ENCODE results near the gene WEE1. TPM values are rescaled to one million over a fixed set of nuclear protein-coding genes. Genes with fewer than 3 reads are reported as not detected.
"Not testable (repeated sequence)": the region's sequence is repeated elsewhere in the genome, so short reads cannot be mapped to it uniquely, and the experiment has no call there.

WEE1 gene
- total RNA-seq, 1 experiment from 2014 or later: 54.9 TPM

DNA sequence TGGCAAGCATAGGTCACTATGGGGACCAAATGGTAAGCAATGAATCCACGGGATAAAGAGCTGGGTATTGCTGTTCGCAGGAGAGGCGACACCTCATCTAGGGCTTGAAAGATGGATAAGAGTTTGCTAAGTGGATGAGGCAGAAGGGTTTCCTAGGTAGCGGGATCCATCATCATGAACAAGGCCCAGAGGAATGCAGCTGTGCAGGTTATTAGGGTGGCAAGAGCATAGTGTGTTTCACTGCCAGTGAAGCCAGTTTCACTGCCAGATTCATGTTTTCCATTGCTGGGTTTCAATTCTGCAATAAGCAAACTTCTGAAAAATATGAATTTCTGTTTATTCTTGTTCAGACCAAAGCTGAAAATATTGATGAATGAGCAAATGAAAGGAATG, 27.2 kb downstream of the WEE1 start:
- intact Hi-C loops (cut with micrococcal nuclease; ENCODE audit: unreplicated experiment): no loop called here
- Histone ChIP-seq H3K4me3 (ENCODE audit: low read depth, low read length, poor library complexity, severe bottlenecking) (no peak overlapping the region), H3K4me1 (ENCODE audit: insufficient read depth, low read length, poor library complexity, severe bottlenecking) (peaks cover 7% of the 10 kb centered on the region), H3K27ac (ENCODE audit: low read depth, low read length, poor library complexity, severe bottlenecking) (no peak overlapping the region), H3K9me3 (ENCODE audit: low read depth, low read length, poor library complexity, severe bottlenecking) (no peaks in the 10 kb centered on the region), H3K36me3 (ENCODE audit: insufficient read depth, low read length, poor library complexity, severe bottlenecking) (no peaks in the 10 kb centered on the region), H3K27me3 (replicated peaks; ENCODE audit: insufficient read depth, low read depth, low read length, poor library complexity) (no peaks in the 10 kb centered on the region)
- POLR2A ChIA-PET (ENCODE audit: low non-redundant PET): interaction anchor here (0.6 kb wide), 2 partner anchors 158 to 382 kb away, joined by 3 read pairs; no protein-coding TSS in a partner anchor
- BruUV-seq (replicated peaks): no TSS peak
- CTCF ChIA-PET: interaction anchor here (0.8 to 1.1 kb wide), 2 partner anchors 13 to 148 kb away, joined by 3 to 6 read pairs; no protein-coding TSS in a partner anchor
- DNase-seq (ENCODE audit: low spot score): no peak
- TF ChIP-seq, protein P1, sequence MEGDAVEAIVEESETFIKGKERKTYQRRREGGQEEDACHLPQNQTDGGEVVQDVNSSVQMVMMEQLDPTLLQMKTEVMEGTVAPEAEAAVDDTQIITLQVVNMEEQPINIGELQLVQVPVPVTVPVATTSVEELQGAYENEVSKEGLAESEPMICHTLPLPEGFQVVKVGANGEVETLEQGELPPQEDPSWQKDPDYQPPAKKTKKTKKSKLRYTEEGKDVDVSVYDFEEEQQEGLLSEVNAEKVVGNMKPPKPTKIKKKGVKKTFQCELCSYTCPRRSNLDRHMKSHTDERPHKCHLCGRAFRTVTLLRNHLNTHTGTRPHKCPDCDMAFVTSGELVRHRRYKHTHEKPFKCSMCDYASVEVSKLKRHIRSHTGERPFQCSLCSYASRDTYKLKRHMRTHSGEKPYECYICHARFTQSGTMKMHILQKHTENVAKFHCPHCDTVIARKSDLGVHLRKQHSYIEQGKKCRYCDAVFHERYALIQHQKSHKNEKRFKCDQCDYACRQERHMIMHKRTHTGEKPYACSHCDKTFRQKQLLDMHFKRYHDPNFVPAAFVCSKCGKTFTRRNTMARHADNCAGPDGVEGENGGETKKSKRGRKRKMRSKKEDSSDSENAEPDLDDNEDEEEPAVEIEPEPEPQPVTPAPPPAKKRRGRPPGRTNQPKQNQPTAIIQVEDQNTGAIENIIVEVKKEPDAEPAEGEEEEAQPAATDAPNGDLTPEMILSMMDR (conservative IDR thresholded peaks at IDR 0.05; ENCODE audit: low read depth, low read length): no peak
- TF ChIP-seq EZH2 (IDR thresholded peaks at IDR 0.05; ENCODE audit: borderline replicate concordance, low read depth, low read length, poor library complexity, severe bottlenecking): no peak

DNA sequence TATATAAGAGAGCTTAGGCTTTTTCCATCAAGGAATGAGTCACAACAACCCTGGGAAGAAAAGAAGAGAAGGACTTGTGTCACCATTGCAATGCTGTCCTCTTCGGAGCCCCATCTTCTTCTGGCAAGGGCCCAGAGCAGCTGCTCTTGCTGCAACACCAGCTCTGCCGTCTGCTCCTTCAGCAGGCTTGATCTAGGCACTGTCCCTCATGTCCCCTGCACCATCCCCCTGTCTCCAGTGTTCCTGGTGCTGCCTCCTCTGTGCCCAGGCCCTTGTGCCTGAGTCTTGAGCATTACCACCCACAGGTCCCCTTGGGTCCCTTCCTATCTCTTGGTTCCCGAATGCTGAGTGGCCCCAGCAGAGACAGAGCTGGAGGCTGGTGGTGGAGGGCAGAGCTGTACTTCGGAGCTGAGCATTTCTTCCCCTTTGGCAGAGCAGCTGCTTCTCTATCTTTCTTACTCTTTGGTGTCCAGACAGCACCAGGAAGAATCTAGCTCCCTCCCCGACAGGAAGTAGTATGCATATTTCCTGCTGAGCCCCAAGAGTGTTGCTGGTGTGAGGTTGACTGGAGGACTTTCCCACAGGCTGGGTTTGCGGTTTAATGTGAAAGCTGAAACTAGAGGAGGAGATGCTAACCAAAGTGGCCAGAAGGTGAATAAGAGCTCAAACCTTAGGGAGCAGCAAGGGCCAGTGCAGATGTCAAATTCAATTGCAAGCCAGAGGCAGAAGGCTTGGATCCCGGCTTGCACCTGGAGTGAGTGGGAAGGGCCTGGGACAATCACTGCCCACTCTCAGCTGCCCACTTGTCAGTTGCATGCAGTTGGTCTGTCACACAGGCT, 27.8 kb downstream of the WEE1 start:
- Histone ChIP-seq H3K27me3 (replicated peaks; ENCODE audit: insufficient read depth, low read depth, low read length, poor library complexity) (no peaks in the 10 kb centered on the region), H3K27ac (ENCODE audit: low read depth, low read length, poor library complexity, severe bottlenecking) (peak overlapping the region; percentile 66), H3K9me3 (ENCODE audit: low read depth, low read length, poor library complexity, severe bottlenecking) (no peaks in the 10 kb centered on the region), H3K36me3 (ENCODE audit: insufficient read depth, low read length, poor library complexity, severe bottlenecking) (no peaks in the 10 kb centered on the region), H3K4me1 (ENCODE audit: insufficient read depth, low read length, poor library complexity, severe bottlenecking) (peaks cover 7% of the 10 kb centered on the region), H3K4me3 (ENCODE audit: low read depth, low read length, poor library complexity, severe bottlenecking) (peak overlapping the region; percentile 14)
- intact Hi-C loops (cut with micrococcal nuclease; ENCODE audit: unreplicated experiment): no loop called here
- ChIA-PET POLR2A (ENCODE audit: low non-redundant PET) (interaction anchor here (0.6 kb wide), 2 partner anchors 159 to 381 kb away, joined by 3 read pairs; no protein-coding TSS in a partner anchor), CTCF (interaction anchor here (0.8 to 1.1 kb wide), 2 partner anchors 12 to 147 kb away, joined by 3 to 6 read pairs; no protein-coding TSS in a partner anchor)
- TF ChIP-seq, protein P1 (conservative IDR thresholded peaks at IDR 0.05; ENCODE audit: low read depth, low read length): no peak
- no peak for TF ChIP-seq EZH2 (IDR thresholded peaks at IDR 0.05; ENCODE audit: borderline replicate concordance, low read depth, low read length, poor library complexity, severe bottlenecking)
- DNase-seq (ENCODE audit: low spot score): peak; percentile 76
- BruUV-seq (replicated peaks): no TSS peak

DNA sequence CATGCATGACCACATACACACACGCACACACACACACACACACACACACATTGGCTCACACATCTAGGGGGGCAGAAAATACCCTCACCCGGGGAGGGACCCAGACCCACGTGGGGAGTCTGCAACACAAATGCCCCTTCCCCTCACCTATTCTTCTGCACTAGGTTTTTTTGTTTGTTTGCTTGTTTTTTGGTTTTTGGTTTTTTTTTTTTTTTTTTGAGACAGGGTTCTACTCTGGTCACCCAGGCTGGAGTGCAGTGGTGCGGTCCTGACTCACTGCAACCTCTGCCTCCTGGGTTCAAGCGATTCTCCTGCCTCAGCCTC, 28.4 kb downstream of the WEE1 start:
- intact Hi-C loops (cut with micrococcal nuclease; ENCODE audit: unreplicated experiment): no loop called here
- H3K9me3 ChIP-seq (ENCODE audit: low read depth, low read length, poor library complexity, severe bottlenecking): no peaks in the 10 kb centered on the region
- ChIA-PET CTCF (interaction anchor here (1.1 kb wide), 1 partner anchor 11 kb away, joined by 6 read pairs; no protein-coding TSS in a partner anchor), POLR2A (ENCODE audit: low non-redundant PET) (no interaction called here)
- DNase-seq (ENCODE audit: low spot score): no peak
- no peaks in the 10 kb centered on the region for H3K27me3 ChIP-seq (replicated peaks; ENCODE audit: insufficient read depth, low read depth, low read length, poor library complexity)
- H3K4me3 ChIP-seq (ENCODE audit: low read depth, low read length, poor library complexity, severe bottlenecking): no peak overlapping the region
- H3K27ac ChIP-seq (ENCODE audit: low read depth, low read length, poor library complexity, severe bottlenecking): no peak overlapping the region
- TF ChIP-seq EZH2 (IDR thresholded peaks at IDR 0.05; ENCODE audit: borderline replicate concordance, low read depth, low read length, poor library complexity, severe bottlenecking): no peak
- TF ChIP-seq, protein P1 (conservative IDR thresholded peaks at IDR 0.05; ENCODE audit: low read depth, low read length): no peak
- BruUV-seq (replicated peaks): no TSS peak
- H3K36me3 ChIP-seq (ENCODE audit: insufficient read depth, low read length, poor library complexity, severe bottlenecking): no peaks in the 10 kb centered on the region
- peaks cover 7% of the 10 kb centered on the region for H3K4me1 ChIP-seq (ENCODE audit: insufficient read depth, low read length, poor library complexity, severe bottlenecking)

DNA sequence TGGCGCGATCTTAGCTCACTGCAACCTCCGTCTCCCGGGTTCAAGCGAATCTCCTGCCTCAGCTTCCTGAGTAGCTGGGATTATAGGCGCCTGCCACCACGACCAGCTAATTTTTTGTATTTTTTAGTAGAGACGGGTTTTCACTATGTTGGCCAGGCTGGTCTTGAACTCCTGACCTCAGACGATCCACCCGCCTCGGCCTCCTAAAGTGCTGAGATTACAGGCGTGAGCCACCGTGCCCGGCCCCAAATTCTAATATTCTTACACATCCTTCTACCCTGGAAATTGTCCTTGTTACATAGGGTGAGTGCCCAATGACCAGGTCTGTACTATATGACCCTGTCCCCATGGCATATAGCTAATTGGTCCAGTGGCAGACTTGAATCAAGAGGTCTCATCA, 29.7 kb downstream of the WEE1 start:
- H3K36me3 ChIP-seq (ENCODE audit: insufficient read depth, low read length, poor library complexity, severe bottlenecking); H3K9me3 ChIP-seq (ENCODE audit: low read depth, low read length, poor library complexity, severe bottlenecking); H3K4me1 ChIP-seq (ENCODE audit: insufficient read depth, low read length, poor library complexity, severe bottlenecking); POLR2A ChIA-PET (ENCODE audit: low non-redundant PET); CTCF ChIA-PET; intact Hi-C loops (cut with micrococcal nuclease; ENCODE audit: unreplicated experiment); BruUV-seq (replicated peaks); H3K27me3 ChIP-seq (replicated peaks; ENCODE audit: insufficient read depth, low read depth, low read length, poor library complexity); H3K27ac ChIP-seq (ENCODE audit: low read depth, low read length, poor library complexity, severe bottlenecking); DNase-seq (ENCODE audit: low spot score); H3K4me3 ChIP-seq (ENCODE audit: low read depth, low read length, poor library complexity, severe bottlenecking): not testable (repeated sequence)
